ENCODE measurements around the gene PGAM5. TPM values are rescaled to one million over a fixed set of nuclear protein-coding genes. Genes with fewer than 3 reads are reported as not detected.
A peak's percentile ranks its signal among the peaks of the same experiment; 100 is the strongest.

The PGAM5 gene
- total and polyA plus RNA-seq, 2 of the 13 experiments (the other 11 are each of a cell fraction or from before 2014, with no cell fraction given), result 18.0 to 77.9 TPM

- TF ChIP-seq FOXO1 (CRISPR knock-in tag; IDR thresholded peaks at IDR 0.05) (no peak), ZNF350 (CRISPR knock-in tag; IDR thresholded peaks at IDR 0.05; ENCODE audit: borderline replicate concordance, low read depth) (peak; percentile 83), U2AF2 (IDR thresholded peaks at IDR 0.05; ENCODE audit: low read depth, low read length) (no peak), ZNF30 (CRISPR knock-in tag; IDR thresholded peaks at IDR 0.05) (no peak), FOXC1 (CRISPR knock-in tag; IDR thresholded peaks at IDR 0.05; ENCODE audit: borderline replicate concordance) (peak; percentile 78; the same call in 1 of the 2 replicates), UBTF (CRISPR knock-in tag; IDR thresholded peaks at IDR 0.05) (peak; percentile 99), NR1H2 (CRISPR knock-in tag; IDR thresholded peaks at IDR 0.05; ENCODE audit: borderline replicate concordance, low read depth) (no peak), ZNF839 (CRISPR knock-in tag; IDR thresholded peaks at IDR 0.05; ENCODE audit: borderline replicate concordance) (no peak), HMGA1 (CRISPR knock-in tag; conservative IDR thresholded peaks at IDR 0.05) (no peak), ZNF496 (CRISPR knock-in tag; IDR thresholded peaks at IDR 0.05; ENCODE audit: insufficient replicate concordance) (no peak), DNMT3B (CRISPR knock-in tag; conservative IDR thresholded peaks at IDR 0.05) (no peak), PAX8 (CRISPR knock-in tag; IDR thresholded peaks at IDR 0.05; ENCODE audit: borderline replicate concordance) (no peak), NFYC (CRISPR knock-in tag; IDR thresholded peaks at IDR 0.05) (no peak), DRAP1 (CRISPR knock-in tag; IDR thresholded peaks at IDR 0.05) (peak; percentile 18; the same call in 1 of the 2 replicates), KDM5B (CRISPR knock-in tag; IDR thresholded peaks at IDR 0.05; ENCODE audit: borderline replicate concordance) (peak; percentile 67; the same call in 1 of the 2 replicates), FOXK1 (CRISPR knock-in tag; IDR thresholded peaks at IDR 0.05; ENCODE audit: borderline replicate concordance, low read depth) (no peak; the same call in 1 of the 2 replicates), NFKBIZ (CRISPR knock-in tag; IDR thresholded peaks at IDR 0.05) (no peak), AFF4 (CRISPR knock-in tag; IDR thresholded peaks at IDR 0.05) (no peak), ZNF775 (CRISPR knock-in tag; IDR thresholded peaks at IDR 0.05; ENCODE audit: borderline replicate concordance) (no peak), ZNF282 (IDR thresholded peaks at IDR 0.05; ENCODE audit: partially characterized antibody) (no peak), RFX1 (IDR thresholded peaks at IDR 0.05) (no peak), TFE3 (CRISPR knock-in tag; IDR thresholded peaks at IDR 0.05) (peak; percentile 52; the same call in 1 of the 2 replicates), ZFP37 (CRISPR knock-in tag; IDR thresholded peaks at IDR 0.05; ENCODE audit: borderline replicate concordance) (no peak)
Observed at GRCh38 chr12:132761921-132762583, 51.4 kb downstream of the PGAM5 start (continued).
